Measurements from ENCODE around the gene PRXL2A. TPM values are rescaled to one million over a fixed set of nuclear protein-coding genes. Genes with fewer than 3 reads are reported as not detected.
"Not testable (repeated sequence)": the region's sequence is repeated elsewhere in the genome, so short reads cannot be mapped to it uniquely, and the experiment has no call there.

PRXL2A gene
- 14.0 and 15.6 TPM in 2 replicates for polyA plus RNA-seq (2012; rRNA removed)
- polyA plus RNA-seq (2012; cell fraction: cytosol; rRNA removed), result 23.3 and 26.8 TPM in 2 replicates
- 4.5 and 4.6 TPM in 2 replicates for polyA plus RNA-seq (2012; cell fraction: nucleus; rRNA removed)

GRCh38 chr10:80408242-80409101 lies at the start of gene PRXL2A:
Gene PRXL2A, plus strand, starts transcription at chr10:80408551. Its CDS starts 11,917 bp downstream, at chr10:80420468.
- H3K9me2 ChIP-seq, result no peaks in the 10 kb centered on the region
- H4K20me1 ChIP-seq (ENCODE audit: insufficient read depth), result no peaks in the 10 kb centered on the region
- H3K27me3 ChIP-seq (ENCODE audit: insufficient read depth), result no peaks in the 10 kb centered on the region
- ChIA-PET CTCF (interaction anchor here (0.8 to 3.5 kb wide), 6 partner anchors 12 to 97 kb away, joined by 3 to 16 read pairs (median 4); no protein-coding TSS in a partner anchor), POLR2A (interaction anchor here (0.6 to 1.7 kb wide), 9 partner anchors 13 to 120 kb away, joined by 3 to 9 read pairs (median 5); no protein-coding TSS in a partner anchor)
- H3K27ac ChIP-seq (ENCODE audit: low read depth in 2 of 2, low read length in 1 of 2), result peak within 1 kb of the TSS in 1 of 2 experiments; percentile 78; a peak in 3 of 4 replicates
- H3K79me2 ChIP-seq (ENCODE audit: insufficient read depth), result no peaks in the 10 kb centered on the region; the same call in 1 of the 2 replicates
- no peaks in the 10 kb centered on the region for H3K9me3 ChIP-seq
- peaks cover 15 to 51% of the 10 kb centered on the region in 2 experiments; a peak in 3 of 4 replicates for H3K4me1 ChIP-seq (ENCODE audit: control insufficient read depth in 1 of 2, insufficient read depth in 2 of 2, low read depth in 1 of 2, low read length in 1 of 2)
- DNase-seq, result peak; percentile 99
- peak within 1 kb of the TSS; percentile 56 for H3K9ac ChIP-seq
- peak within 1 kb of the TSS; percentile 92 for H3K4me2 ChIP-seq
- no peak for TF ChIP-seq FOSL2 (IDR thresholded peaks at IDR 0.05; ENCODE audit: borderline replicate concordance, low read depth)
- TF ChIP-seq USF1 (IDR thresholded peaks at IDR 0.05; ENCODE audit: borderline replicate concordance, low read depth), result peak; percentile 90
- no peak for TF ChIP-seq RXRA (IDR thresholded peaks at IDR 0.05; ENCODE audit: borderline replicate concordance, low read depth)
- peak; percentile 31; the same call in 1 of the 2 replicates for TF ChIP-seq MAX (IDR thresholded peaks at IDR 0.05; ENCODE audit: low read depth)
- peak; percentile 18; the same call in 1 of the 2 replicates for TF ChIP-seq TAF1 (IDR thresholded peaks at IDR 0.05; ENCODE audit: borderline replicate concordance, low read depth, low read length)
- peak; percentile 48 for TF ChIP-seq POLR2AphosphoS5 (IDR thresholded peaks at IDR 0.05; ENCODE audit: low read depth, low read length)
- TF ChIP-seq GATA2 (CRISPR knock-in tag; IDR thresholded peaks at IDR 0.05), result no peak
- peak; percentile 83 for TF ChIP-seq NRF1 (IDR thresholded peaks at IDR 0.05; ENCODE audit: low read depth, low read length)
- TF ChIP-seq RAD21 (IDR thresholded peaks at IDR 0.05; ENCODE audit: low read length), result no peak
- TF ChIP-seq SMC3 (IDR thresholded peaks at IDR 0.05; ENCODE audit: low read depth, low read length), result no peak
- TF ChIP-seq RFX5 (IDR thresholded peaks at IDR 0.05; ENCODE audit: low read length), result no peak
- no peak for TF ChIP-seq IRF3 (IDR thresholded peaks at IDR 0.05; ENCODE audit: low read depth, low read length)
- no peak for TF ChIP-seq FOXM1 (IDR thresholded peaks at IDR 0.05; ENCODE audit: low read depth)
- TF ChIP-seq MXI1 (IDR thresholded peaks at IDR 0.05; ENCODE audit: low read depth, low read length), result peak; percentile 72
- peak; percentile 54; the same call in 1 of the 2 replicates for TF ChIP-seq USF2 (IDR thresholded peaks at IDR 0.05; ENCODE audit: borderline replicate concordance, low read depth, low read length)
- peaks cover 5% of the 10 kb centered on the region for H3F3A ChIP-seq (replicated peaks; ENCODE audit: insufficient read depth)
- H2AFZ ChIP-seq (ENCODE audit: low read depth), result peak within 1 kb of the TSS; percentile 96
- H3K36me3 ChIP-seq (replicated peaks in 1 of 2; ENCODE audit: control insufficient read depth in 1 of 2, insufficient read depth in 2 of 2, low read length in 1 of 2), result no peaks in the 10 kb centered on the region
- peak within 1 kb of the TSS; percentile 69 to 88 for H3K4me3 ChIP-seq (ENCODE audit: low read depth in 2 of 2, low read length in 1 of 2)
- WGBS (ENCODE audit: low lambda C conversion rate), result 0% methylated on average over 12 of the region's 96 CpGs

- CTCF ChIA-PET, result interaction anchor here (0.6 to 0.9 kb wide), 2 partner anchors 19 to 274 kb away, joined by 3 read pairs; no protein-coding TSS in a partner anchor
- POLR2A ChIA-PET; H3K27me3 ChIP-seq (ENCODE audit: insufficient read depth); H3K36me3 ChIP-seq (replicated peaks in 1 of 2; ENCODE audit: control insufficient read depth in 1 of 2, insufficient read depth in 2 of 2, low read length in 1 of 2); H2AFZ ChIP-seq (ENCODE audit: low read depth); H3K9me3 ChIP-seq; DNase-seq; H3K4me2 ChIP-seq; H3K9me2 ChIP-seq; H4K20me1 ChIP-seq (ENCODE audit: insufficient read depth); H3K9ac ChIP-seq; H3F3A ChIP-seq (replicated peaks; ENCODE audit: insufficient read depth); H3K4me1 ChIP-seq (ENCODE audit: control insufficient read depth in 1 of 2, insufficient read depth in 2 of 2, low read depth in 1 of 2, low read length in 1 of 2); H3K79me2 ChIP-seq (ENCODE audit: insufficient read depth); H3K27ac ChIP-seq (ENCODE audit: low read depth in 2 of 2, low read length in 1 of 2); H3K4me3 ChIP-seq (ENCODE audit: low read depth in 2 of 2, low read length in 1 of 2): not testable (repeated sequence)
- WGBS (ENCODE audit: low lambda C conversion rate), result 45% methylated on average over 2 of the region's 2 CpGs
Measured at GRCh38 chr10:80358925-80359324, 49.4 kb upstream of the PRXL2A start.

Data from SK-N-SH (cell line).